Subcutaneous adipose tissue (tissue), 4 donors: Measurements from ENCODE around the gene EFCAB5. TPM values are rescaled to one million over a fixed set of nuclear protein-coding genes. Genes with fewer than 3 reads are reported as not detected.

Experiments used
- CTCF ChIP-seq: fragments of 450-650 bp; IDR thresholded peaks from one replicate; pipeline ENCODE4 v1.5.1; 2016; ENCODE audit warnings: low read depth, mild to moderate bottlenecking, control low read depth, antibody characterized with exemption, moderate library complexity
- total RNA-seq, 4 donors: library from RNA; depleted of rRNA; stranded (reverse); fragments of >200 nt; gene quantifications; one replicate each; pipeline ENCODE4 v1.1.0, GENCODE V29; 2016

EFCAB5 gene
- total RNA-seq, 4 donors from 2014 or later = under 0.01 to 0.34 TPM; not detected in 2

- TF ChIP-seq CTCF = no peak
Measured at GRCh38 chr17:30116661-30117551, 175.5 kb downstream of the EFCAB5 start, which contains the start of gene NSRP1. Gene NSRP1, plus strand, starts transcription at chr17:30116816. Its CDS starts 28 bp downstream, at chr17:30116844.

- no peak for TF ChIP-seq CTCF
Measured at GRCh38 chr17:30117675-30118081, 176.2 kb downstream of the EFCAB5 start.

GRCh38 chr17:30124273-30124796 is 182.9 kb downstream of the EFCAB5 start:
- TF ChIP-seq CTCF = no peak

- TF ChIP-seq CTCF = no peak
Measured at GRCh38 chr17:30130121-30130520, 188.7 kb downstream of the EFCAB5 start.

- TF ChIP-seq CTCF = no peak
Measured at GRCh38 chr17:30132615-30133014, 191.2 kb downstream of the EFCAB5 start.

- TF ChIP-seq CTCF = no peak
Measured at GRCh38 chr17:30133197-30133596, 191.8 kb downstream of the EFCAB5 start.

GRCh38 chr17:30134551-30134950 is 193.1 kb downstream of the EFCAB5 start:
- TF ChIP-seq CTCF = no peak
